Trophoblast cell (in vitro differentiated cells and primary cell): Measurements from ENCODE around the gene TMEFF1.

Experiments used
- DNase-seq, 2 donors: peaks; one replicate each; pipeline ENCODE4 v3.0.0-alpha.2; 2016
- H2AFZ ChIP-seq: 2 replicates; pipeline ENCODE4 v1.6.1; 2013; ENCODE audit warnings: low read length, moderate library complexity, mild to moderate bottlenecking; ENCODE audit not compliant: insufficient read depth, poor library complexity
- H2AK5ac ChIP-seq: 2 replicates; pipeline ENCODE4 v1.6.1; 2013; ENCODE audit warnings: mild to moderate bottlenecking, low read length
- H2BK120ac ChIP-seq: 2 replicates; pipeline ENCODE4 v1.6.1; 2013; ENCODE audit warnings: low read length, mild to moderate bottlenecking, moderate library complexity; ENCODE audit not compliant: insufficient read depth, poor library complexity
- H2BK12ac ChIP-seq: 2 replicates; pipeline ENCODE4 v1.6.1; 2013; ENCODE audit warnings: mild to moderate bottlenecking, low read length, moderate library complexity
- H2BK5ac ChIP-seq: 2 replicates; pipeline ENCODE4 v1.6.1; 2013; ENCODE audit warnings: low read length, low read depth, moderate library complexity, mild to moderate bottlenecking; ENCODE audit not compliant: poor library complexity
- H3K14ac ChIP-seq: 2 replicates; pipeline ENCODE4 v1.6.1; 2013; ENCODE audit warnings: mild to moderate bottlenecking, low read length
- H3K18ac ChIP-seq: 2 replicates; pipeline ENCODE4 v1.6.1; 2013; ENCODE audit warnings: mild to moderate bottlenecking, low read length
- H3K23ac ChIP-seq: 2 replicates; pipeline ENCODE4 v1.6.1; 2013; ENCODE audit warnings: low read length
- H3K27ac ChIP-seq: 2 replicates; pipeline ENCODE4 v1.5.1; 2013; ENCODE audit warnings: low read depth, mild to moderate bottlenecking, inconsistent platforms, low read length, moderate library complexity
- H3K27me3 ChIP-seq: 2 replicates; pipeline ENCODE4 v1.6.1; 2013; ENCODE audit warnings: inconsistent platforms, mild to moderate bottlenecking, low read length, moderate library complexity; ENCODE audit not compliant: insufficient read depth
- H3K36me3 ChIP-seq, 2 experiments: 1 replicate in 1 of 2; 2 replicates in 1 of 2; pipeline ENCODE4 v1.6.1; 2013; ENCODE audit warnings: low read length in 2 of 2, mild to moderate bottlenecking in 2 of 2, moderate library complexity in 1 of 2; ENCODE audit not compliant: insufficient read depth in 2 of 2, control insufficient read depth in 1 of 2
- H3K4ac ChIP-seq: 2 replicates; pipeline ENCODE4 v1.6.1; 2013; ENCODE audit warnings: low read depth, mild to moderate bottlenecking, low read length, moderate library complexity
- H3K4me1 ChIP-seq, 2 experiments: 1 replicate in 1 of 2; 2 replicates in 1 of 2; pipeline ENCODE4 v1.6.1; 2013; ENCODE audit warnings: low read length in 2 of 2, mild to moderate bottlenecking in 2 of 2, moderate library complexity in 1 of 2; ENCODE audit not compliant: insufficient read depth in 2 of 2, control insufficient read depth in 1 of 2
- H3K4me2 ChIP-seq: 2 replicates; pipeline ENCODE4 v1.6.1; 2013; ENCODE audit warnings: inconsistent platforms, mild to moderate bottlenecking, low read length, moderate library complexity
- H3K4me3 ChIP-seq: 2 replicates; pipeline ENCODE4 v1.5.1; 2013; ENCODE audit warnings: mild to moderate bottlenecking, low read depth, low read length, inconsistent platforms
- H3K79me1 ChIP-seq: one replicate; pipeline ENCODE4 v1.6.1; 2013; ENCODE audit warnings: low read length
- H3K79me2 ChIP-seq: 2 replicates; pipeline ENCODE4 v1.6.1; 2013; ENCODE audit warnings: low read length, mild to moderate bottlenecking; ENCODE audit not compliant: control insufficient read depth, insufficient read depth, poor library complexity
- H3K9ac ChIP-seq: 2 replicates; pipeline ENCODE4 v1.6.1; 2013; ENCODE audit warnings: mild to moderate bottlenecking, low read length
- H3K9me3 ChIP-seq: 2 replicates; pipeline ENCODE4 v1.6.1; 2013; ENCODE audit warnings: low read depth, mild to moderate bottlenecking, control low read depth, inconsistent platforms, low read length; ENCODE audit not compliant: insufficient read depth
- H4K12ac ChIP-seq: 2 replicates; pipeline ENCODE4 v1.6.1; 2013; ENCODE audit warnings: low read depth, mild to moderate bottlenecking, low read length, moderate library complexity
- H4K8ac ChIP-seq: 2 replicates; pipeline ENCODE4 v1.6.1; 2013; ENCODE audit warnings: low read depth, mild to moderate bottlenecking, low read length, moderate library complexity
- H4K91ac ChIP-seq: one replicate; pipeline ENCODE4 v1.6.1; 2013; ENCODE audit warnings: low read depth, mild to moderate bottlenecking, low read length, moderate library complexity
- WGBS: extraction: QIAGEN DNeasy Blood & Tissue Kit; methylation state at CpG from one replicate; pipeline ENCODE4 v1.1.7; 2013; ENCODE audit warnings: missing lambda C conversion rate; ENCODE audit not compliant: insufficient read length, insufficient coverage; ENCODE audit errors: extremely low coverage; 5-methylcytosine and 5-hydroxymethylcytosine counted together

The TMEFF1 gene

GRCh38 chr9:100619665-100620064 is 146.7 kb downstream of the TMEFF1 start:
- no CpG with 5 or more reads among the region's 5 CpGs for WGBS
- no peak overlapping the region for H3K4me3 ChIP-seq
- H3K4me1 ChIP-seq = no peaks in the 10 kb centered on the region
- no peaks in the 10 kb centered on the region for H3K79me1 ChIP-seq
- no peak overlapping the region for H3K9ac ChIP-seq
- H3K9me3 ChIP-seq = peaks cover 2% of the 10 kb centered on the region
- no peak overlapping the region for H2BK5ac ChIP-seq
- H3K27me3 ChIP-seq = no peaks in the 10 kb centered on the region
- no peak overlapping the region for H2AFZ ChIP-seq
- no peak overlapping the region for H3K4ac ChIP-seq
- H2AK5ac ChIP-seq = no peak overlapping the region
- H3K27ac ChIP-seq = no peak overlapping the region
- H3K4me2 ChIP-seq = no peak overlapping the region
- no peaks in the 10 kb centered on the region for H3K36me3 ChIP-seq
- H4K8ac ChIP-seq = no peak overlapping the region
- H3K18ac ChIP-seq = no peak overlapping the region
- H4K12ac ChIP-seq = no peak overlapping the region
- H3K23ac ChIP-seq = no peak overlapping the region
- no peaks in the 10 kb centered on the region for H3K79me2 ChIP-seq
- no peak overlapping the region for H3K14ac ChIP-seq
- DNase-seq = no peak
- no peak overlapping the region for H4K91ac ChIP-seq
- H2BK120ac ChIP-seq = no peak overlapping the region
- no peak overlapping the region for H2BK12ac ChIP-seq

DNA sequence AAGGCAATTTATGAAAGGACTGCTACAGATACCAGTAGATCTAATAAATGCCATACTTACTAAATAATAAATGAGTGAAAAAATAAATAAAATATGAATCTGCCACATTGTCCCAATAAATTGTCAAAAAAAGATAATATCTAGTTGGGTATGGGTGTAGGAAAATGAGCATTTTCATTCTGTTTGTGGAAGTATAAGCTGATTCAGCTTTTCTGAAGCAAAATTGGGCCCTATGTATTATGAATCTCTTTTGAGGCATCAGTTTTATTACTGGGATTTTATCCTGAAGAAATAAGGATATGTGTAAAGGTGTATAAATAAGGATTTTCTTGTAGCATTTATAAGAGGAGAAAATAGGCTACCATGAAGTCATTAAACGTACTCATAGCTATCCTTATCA is 151.0 kb downstream of the TMEFF1 start:
- no peak overlapping the region for H3K9ac ChIP-seq
- no peaks in the 10 kb centered on the region for H3K27me3 ChIP-seq
- H3K79me2 ChIP-seq = no peaks in the 10 kb centered on the region
- H3K27ac ChIP-seq = no peak overlapping the region
- no peak overlapping the region for H3K4me3 ChIP-seq
- H3K23ac ChIP-seq = no peak overlapping the region
- no peaks in the 10 kb centered on the region for H3K4me1 ChIP-seq
- no peak overlapping the region for H3K14ac ChIP-seq
- no peak overlapping the region for H4K12ac ChIP-seq
- H3K36me3 ChIP-seq = no peaks in the 10 kb centered on the region
- no peak overlapping the region for H4K8ac ChIP-seq
- no peak for DNase-seq
- no peak overlapping the region for H2AFZ ChIP-seq
- no peak overlapping the region for H2BK120ac ChIP-seq
- peaks cover 2% of the 10 kb centered on the region for H3K9me3 ChIP-seq
- no peak overlapping the region for H3K4me2 ChIP-seq
- no peak overlapping the region for H2AK5ac ChIP-seq
- no CpG with 5 or more reads among the region's 1 CpG for WGBS
- no peak overlapping the region for H3K18ac ChIP-seq
- no peak overlapping the region for H2BK12ac ChIP-seq
- H3K4ac ChIP-seq = no peak overlapping the region
- no peak overlapping the region for H2BK5ac ChIP-seq
- H3K79me1 ChIP-seq = no peaks in the 10 kb centered on the region
- no peak overlapping the region for H4K91ac ChIP-seq

DNA sequence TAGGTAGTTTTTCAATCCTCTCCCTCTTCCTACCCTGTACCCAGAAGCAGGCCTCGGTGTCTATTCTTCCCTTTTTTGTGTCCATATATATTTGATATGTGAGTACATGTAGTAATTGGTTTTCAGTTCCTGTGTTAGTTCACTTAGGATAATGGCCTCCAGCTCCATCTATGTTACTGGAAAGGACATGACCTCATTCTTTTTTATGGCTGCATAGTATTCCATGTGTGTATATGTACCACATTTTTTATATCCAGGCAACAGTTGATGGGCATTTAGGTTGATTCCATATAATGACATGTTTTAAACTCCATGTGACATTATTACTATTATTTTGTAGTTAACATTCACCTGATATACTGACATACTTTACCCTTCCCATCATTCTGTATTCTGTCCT is 154.0 kb downstream of the TMEFF1 start:
- WGBS = no CpG with 5 or more reads among the region's 1 CpG
- H3K9ac ChIP-seq = no peak overlapping the region
- no peaks in the 10 kb centered on the region for H3K27me3 ChIP-seq
- H3K79me1 ChIP-seq = no peaks in the 10 kb centered on the region
- H2AK5ac ChIP-seq = no peak overlapping the region
- no peak overlapping the region for H3K23ac ChIP-seq
- no peak overlapping the region for H4K8ac ChIP-seq
- no peak overlapping the region for H4K91ac ChIP-seq
- no peak overlapping the region for H2BK120ac ChIP-seq
- no peak overlapping the region for H3K18ac ChIP-seq
- no peaks in the 10 kb centered on the region for H3K4me1 ChIP-seq
- no peak overlapping the region for H4K12ac ChIP-seq
- H3K36me3 ChIP-seq = no peaks in the 10 kb centered on the region
- no peak overlapping the region for H3K4ac ChIP-seq
- no peak for DNase-seq
- no peak overlapping the region for H3K4me3 ChIP-seq
- H3K79me2 ChIP-seq = no peaks in the 10 kb centered on the region
- no peak overlapping the region for H2AFZ ChIP-seq
- no peak overlapping the region for H2BK12ac ChIP-seq
- H3K9me3 ChIP-seq = no peaks in the 10 kb centered on the region
- H3K14ac ChIP-seq = no peak overlapping the region
- H2BK5ac ChIP-seq = no peak overlapping the region
- H3K4me2 ChIP-seq = no peak overlapping the region
- no peak overlapping the region for H3K27ac ChIP-seq
